Keratinocyte (primary cell): ENCODE measurements around the gene ATP2C1. TPM values are rescaled to one million over a fixed set of nuclear protein-coding genes. Genes with fewer than 3 reads are reported as not detected.

Source experiments
- DNase-seq: peaks from one replicate; pipeline ENCODE4 v3.0.0-alpha.2; 2011; ENCODE audit warnings: low read depth, missing footprints, low spot score
- FAIRE-seq: peaks from 2 replicates; lab custom pipeline; 2011; peaks lifted over from hg19 to GRCh38; lab: Jason Lieb, UNC
- H2AFZ ChIP-seq: 2 replicates; pipeline ENCODE4 v1.6.0; 2012; ENCODE audit warnings: low read length, control low read depth, inconsistent platforms; ENCODE audit not compliant: control insufficient read depth
- H3K27ac ChIP-seq: 2 replicates; pipeline ENCODE4 v1.5.1; 2011; ENCODE audit warnings: low read length; ENCODE audit not compliant: control insufficient read depth, insufficient read depth
- H3K27me3 ChIP-seq: 3 replicates; pipeline ENCODE4 v1.6.0; 2011; ENCODE audit warnings: low read length; ENCODE audit not compliant: control insufficient read depth, insufficient read depth; ENCODE audit errors: extremely low read depth
- H3K36me3 ChIP-seq, 2 experiments: 2 replicates in 1 of 2; 3 replicates in 1 of 2; pipeline ENCODE4 v1.5.1; 2011; ENCODE audit warnings: low read length in 2 of 2, mild to moderate bottlenecking in 1 of 2; ENCODE audit not compliant: control insufficient read depth in 2 of 2, insufficient read depth in 2 of 2; ENCODE audit errors: extremely low read depth in 1 of 2
- H3K4me1 ChIP-seq: 3 replicates; pipeline ENCODE4 v1.5.1; 2011; ENCODE audit warnings: low read length; ENCODE audit not compliant: control insufficient read depth, insufficient read depth; ENCODE audit errors: extremely low read depth
- H3K4me2 ChIP-seq: 3 replicates; pipeline ENCODE4 v1.6.0; 2011; ENCODE audit warnings: low read depth, low read length; ENCODE audit not compliant: control insufficient read depth, insufficient read depth; ENCODE audit errors: extremely low read depth
- H3K4me3 ChIP-seq, 3 experiments: fragments of 200-600 bp in 1 of 3; sonication (generic) in 1 of 3; 2 replicates in 2 of 3; 3 replicates in 1 of 3; pipeline ENCODE4 v1.5.1; 2011 to 2016; ENCODE audit warnings: low read length in 3 of 3, mild to moderate bottlenecking in 3 of 3, control low read depth in 2 of 3, inconsistent platforms in 1 of 3, low read depth in 1 of 3, mixed read lengths in 1 of 3, mixed run types in 1 of 3, moderate library complexity in 1 of 3; ENCODE audit not compliant: control insufficient read depth in 2 of 3, insufficient read depth in 2 of 3; ENCODE audit errors: extremely low read depth in 1 of 3
- H3K79me2 ChIP-seq: 2 replicates; pipeline ENCODE4 v1.6.0; 2012; ENCODE audit warnings: low read length; ENCODE audit not compliant: control insufficient read depth, insufficient read depth
- H3K9ac ChIP-seq: 3 replicates; pipeline ENCODE4 v1.6.0; 2011; ENCODE audit warnings: low read length; ENCODE audit not compliant: control insufficient read depth, insufficient read depth; ENCODE audit errors: extremely low read depth
- H3K9me1 ChIP-seq: 3 replicates; pipeline ENCODE4 v1.6.0; 2011; ENCODE audit warnings: low read length; ENCODE audit not compliant: control insufficient read depth, insufficient read depth; ENCODE audit errors: extremely low read depth
- H3K9me3 ChIP-seq: 2 replicates; pipeline ENCODE4 v1.5.1; 2012; ENCODE audit warnings: low read depth, low read length; ENCODE audit not compliant: control insufficient read depth
- H4K20me1 ChIP-seq: 3 replicates; pipeline ENCODE4 v1.6.0; 2011; ENCODE audit warnings: low read length; ENCODE audit not compliant: control insufficient read depth, insufficient read depth; ENCODE audit errors: extremely low read depth
- EZH2 ChIP-seq: IDR thresholded peaks from one replicate; pipeline ENCODE4 v1.6.1; 2012; ENCODE audit warnings: inconsistent platforms, mild to moderate bottlenecking, low read length, moderate library complexity
- dilution Hi-C: fragments of 300-500 bp; cut with MboI; formaldehyde crosslinking; loops from one replicate; pipeline ENCODE4 v1.7.0; 2020; ENCODE audit warnings: low sequenced_read_pairs; ENCODE audit not compliant: extremely low pct_ligation_motif_present
- polyA plus RNA-seq, 5 experiments: library from polyadenylated mRNA; depleted of rRNA in 3 of 5; stranded (reverse) in 3 of 5; stranded (forward) in 1 of 5; unstranded in 1 of 5; fragments of >200 nt; gene quantifications; 1 replicate in 1 of 5; 2 replicates in 3 of 5; 3 replicates in 1 of 5; pipeline versions ENCODE4 v1.2.1 to v1.2.3, GENCODE V29; 2011 to 2012; ENCODE audit warnings: missing spikeins in 2 of 5, low read depth in 1 of 5, low replicate concordance in 1 of 5
- TF ChIP-seq, protein P1 (sequence below), 3 experiments: IDR thresholded peaks in 1 of 3; conservative IDR thresholded peaks in 1 of 3; optimal IDR thresholded peaks in 1 of 3; 2 replicates in 2 of 3; 3 replicates in 1 of 3; pipeline versions ENCODE3 to v1.5.1; 2011; ENCODE audit warnings: low read length in 3 of 3, mild to moderate bottlenecking in 3 of 3, moderate library complexity in 2 of 3, control low read depth in 1 of 3, inconsistent platforms in 1 of 3; ENCODE audit not compliant: insufficient read depth in 2 of 3; ENCODE audit errors: extremely low read depth in 1 of 3

The ATP2C1 gene
- polyA plus RNA-seq, 1 donor (not counting 4 experiments of a cell fraction or from before 2014, with no cell fraction given): 141 TPM

GRCh38 chr3:130878464-130878863, 15.4 kb upstream of the ATP2C1 start:
- H3K4me3 ChIP-seq: no peak overlapping the region
- H4K20me1 ChIP-seq: no peaks in the 10 kb centered on the region
- no peaks in the 10 kb centered on the region for H3K9me1 ChIP-seq
- FAIRE-seq (no peak), DNase-seq (no peak)
- H3K36me3 ChIP-seq: no peaks in the 10 kb centered on the region
- no peak overlapping the region for H2AFZ ChIP-seq
- no peaks in the 10 kb centered on the region for H3K9me3 ChIP-seq
- dilution Hi-C loops: no loop called here
- H3K79me2 ChIP-seq: no peaks in the 10 kb centered on the region
- H3K27ac ChIP-seq: no peak overlapping the region
- no peak overlapping the region for H3K4me2 ChIP-seq
- H3K4me1 ChIP-seq: no peaks in the 10 kb centered on the region
- TF ChIP-seq, protein P1, sequence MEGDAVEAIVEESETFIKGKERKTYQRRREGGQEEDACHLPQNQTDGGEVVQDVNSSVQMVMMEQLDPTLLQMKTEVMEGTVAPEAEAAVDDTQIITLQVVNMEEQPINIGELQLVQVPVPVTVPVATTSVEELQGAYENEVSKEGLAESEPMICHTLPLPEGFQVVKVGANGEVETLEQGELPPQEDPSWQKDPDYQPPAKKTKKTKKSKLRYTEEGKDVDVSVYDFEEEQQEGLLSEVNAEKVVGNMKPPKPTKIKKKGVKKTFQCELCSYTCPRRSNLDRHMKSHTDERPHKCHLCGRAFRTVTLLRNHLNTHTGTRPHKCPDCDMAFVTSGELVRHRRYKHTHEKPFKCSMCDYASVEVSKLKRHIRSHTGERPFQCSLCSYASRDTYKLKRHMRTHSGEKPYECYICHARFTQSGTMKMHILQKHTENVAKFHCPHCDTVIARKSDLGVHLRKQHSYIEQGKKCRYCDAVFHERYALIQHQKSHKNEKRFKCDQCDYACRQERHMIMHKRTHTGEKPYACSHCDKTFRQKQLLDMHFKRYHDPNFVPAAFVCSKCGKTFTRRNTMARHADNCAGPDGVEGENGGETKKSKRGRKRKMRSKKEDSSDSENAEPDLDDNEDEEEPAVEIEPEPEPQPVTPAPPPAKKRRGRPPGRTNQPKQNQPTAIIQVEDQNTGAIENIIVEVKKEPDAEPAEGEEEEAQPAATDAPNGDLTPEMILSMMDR (optimal IDR thresholded peaks at IDR 0.05 in 1 of 3, IDR thresholded peaks at IDR 0.05 in 1 of 3, conservative IDR thresholded peaks at IDR 0.05 in 1 of 3; ENCODE audit: extremely low read depth in 1 of 3, insufficient read depth in 2 of 3, low read length in 3 of 3): no peak
- TF ChIP-seq EZH2: no peak
- no peaks in the 10 kb centered on the region for H3K27me3 ChIP-seq
- H3K9ac ChIP-seq: no peak overlapping the region

DNA sequence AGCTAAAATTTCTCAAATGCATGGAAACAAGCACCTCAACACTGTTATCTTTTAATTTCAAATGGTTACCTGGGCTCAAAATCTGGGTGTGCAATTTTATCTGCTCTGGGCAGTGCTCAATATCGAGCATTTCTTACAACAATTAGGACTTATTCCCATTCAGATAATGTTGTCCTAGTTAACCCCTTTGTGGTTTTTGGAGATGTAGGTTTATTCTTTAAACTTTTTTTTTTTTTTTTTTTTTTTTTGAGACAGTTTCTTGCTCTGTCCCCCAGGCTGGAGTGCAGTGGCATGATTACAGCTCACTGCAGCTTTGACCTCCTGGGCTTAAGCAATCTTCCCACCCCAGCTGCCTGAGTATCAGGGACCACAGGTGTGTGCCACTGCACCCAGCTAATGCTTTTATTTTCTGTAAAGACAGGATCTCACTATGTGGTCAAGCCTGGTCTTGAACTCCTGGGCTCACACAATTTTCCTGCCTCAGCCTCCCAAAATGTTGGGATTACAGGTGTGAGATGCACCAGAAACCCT, 4.4 kb upstream of the ATP2C1 start:
- TF ChIP-seq, protein P1 (optimal IDR thresholded peaks at IDR 0.05 in 1 of 3, IDR thresholded peaks at IDR 0.05 in 1 of 3, conservative IDR thresholded peaks at IDR 0.05 in 1 of 3; ENCODE audit: extremely low read depth in 1 of 3, insufficient read depth in 2 of 3, low read length in 3 of 3): no peak
- no peak for TF ChIP-seq EZH2
- H4K20me1 ChIP-seq: no peaks in the 10 kb centered on the region
- no peak for FAIRE-seq
- no peak overlapping the region for H3K4me3 ChIP-seq
- H3K4me1 ChIP-seq: peaks cover 2% of the 10 kb centered on the region
- H3K4me2 ChIP-seq: no peak overlapping the region
- no peaks in the 10 kb centered on the region for H3K9me1 ChIP-seq
- no peak overlapping the region for H3K27ac ChIP-seq
- H3K79me2 ChIP-seq: peaks cover 7% of the 10 kb centered on the region
- H3K9ac ChIP-seq: no peak overlapping the region
- no peak for DNase-seq
- H3K27me3 ChIP-seq: no peaks in the 10 kb centered on the region
- H3K36me3 ChIP-seq: no peaks in the 10 kb centered on the region
- dilution Hi-C loops: no loop called here
- no peaks in the 10 kb centered on the region for H3K9me3 ChIP-seq
- no peak overlapping the region for H2AFZ ChIP-seq
